Keratinocyte (primary cell): ENCODE results near the gene BCAS3. TPM values are rescaled to one million over a fixed set of nuclear protein-coding genes. Genes with fewer than 3 reads are reported as not detected.

Experiments used
- DNase-seq: peaks from one replicate; pipeline ENCODE4 v3.0.0-alpha.2; 2011; ENCODE audit warnings: low read depth, missing footprints, low spot score
- FAIRE-seq: peaks from 2 replicates; lab custom pipeline; 2011; peaks lifted over from hg19 to GRCh38; lab: Jason Lieb, UNC
- H2AFZ ChIP-seq: 2 replicates; pipeline ENCODE4 v1.6.0; 2012; ENCODE audit warnings: low read length, control low read depth, inconsistent platforms; ENCODE audit not compliant: control insufficient read depth
- H3K27ac ChIP-seq: 2 replicates; pipeline ENCODE4 v1.5.1; 2011; ENCODE audit warnings: low read length; ENCODE audit not compliant: control insufficient read depth, insufficient read depth
- H3K27me3 ChIP-seq: 3 replicates; pipeline ENCODE4 v1.6.0; 2011; ENCODE audit warnings: low read length; ENCODE audit not compliant: control insufficient read depth, insufficient read depth; ENCODE audit errors: extremely low read depth
- H3K36me3 ChIP-seq, 2 experiments: 2 replicates in 1 of 2; 3 replicates in 1 of 2; pipeline ENCODE4 v1.5.1; 2011; ENCODE audit warnings: low read length in 2 of 2, mild to moderate bottlenecking in 1 of 2; ENCODE audit not compliant: control insufficient read depth in 2 of 2, insufficient read depth in 2 of 2; ENCODE audit errors: extremely low read depth in 1 of 2
- H3K4me1 ChIP-seq: 3 replicates; pipeline ENCODE4 v1.5.1; 2011; ENCODE audit warnings: low read length; ENCODE audit not compliant: control insufficient read depth, insufficient read depth; ENCODE audit errors: extremely low read depth
- H3K4me2 ChIP-seq: 3 replicates; pipeline ENCODE4 v1.6.0; 2011; ENCODE audit warnings: low read depth, low read length; ENCODE audit not compliant: control insufficient read depth, insufficient read depth; ENCODE audit errors: extremely low read depth
- H3K4me3 ChIP-seq, 3 experiments: fragments of 200-600 bp in 1 of 3; sonication (generic) in 1 of 3; 2 replicates in 2 of 3; 3 replicates in 1 of 3; pipeline ENCODE4 v1.5.1; 2011 to 2016; ENCODE audit warnings: low read length in 3 of 3, mild to moderate bottlenecking in 3 of 3, control low read depth in 2 of 3, inconsistent platforms in 1 of 3, low read depth in 1 of 3, mixed read lengths in 1 of 3, mixed run types in 1 of 3, moderate library complexity in 1 of 3; ENCODE audit not compliant: control insufficient read depth in 2 of 3, insufficient read depth in 2 of 3; ENCODE audit errors: extremely low read depth in 1 of 3
- H3K79me2 ChIP-seq: 2 replicates; pipeline ENCODE4 v1.6.0; 2012; ENCODE audit warnings: low read length; ENCODE audit not compliant: control insufficient read depth, insufficient read depth
- H3K9ac ChIP-seq: 3 replicates; pipeline ENCODE4 v1.6.0; 2011; ENCODE audit warnings: low read length; ENCODE audit not compliant: control insufficient read depth, insufficient read depth; ENCODE audit errors: extremely low read depth
- H3K9me1 ChIP-seq: 3 replicates; pipeline ENCODE4 v1.6.0; 2011; ENCODE audit warnings: low read length; ENCODE audit not compliant: control insufficient read depth, insufficient read depth; ENCODE audit errors: extremely low read depth
- H3K9me3 ChIP-seq: 2 replicates; pipeline ENCODE4 v1.5.1; 2012; ENCODE audit warnings: low read depth, low read length; ENCODE audit not compliant: control insufficient read depth
- H4K20me1 ChIP-seq: 3 replicates; pipeline ENCODE4 v1.6.0; 2011; ENCODE audit warnings: low read length; ENCODE audit not compliant: control insufficient read depth, insufficient read depth; ENCODE audit errors: extremely low read depth
- CTCF ChIP-seq, 3 experiments: IDR thresholded peaks in 1 of 3; conservative IDR thresholded peaks in 1 of 3; optimal IDR thresholded peaks in 1 of 3; 2 replicates in 2 of 3; 3 replicates in 1 of 3; pipeline versions ENCODE3 to v1.5.1; 2011; ENCODE audit warnings: low read length in 3 of 3, mild to moderate bottlenecking in 3 of 3, moderate library complexity in 2 of 3, control low read depth in 1 of 3, inconsistent platforms in 1 of 3; ENCODE audit not compliant: insufficient read depth in 2 of 3; ENCODE audit errors: extremely low read depth in 1 of 3
- EZH2 ChIP-seq: IDR thresholded peaks from one replicate; pipeline ENCODE4 v1.6.1; 2012; ENCODE audit warnings: inconsistent platforms, mild to moderate bottlenecking, low read length, moderate library complexity
- dilution Hi-C: fragments of 300-500 bp; cut with MboI; formaldehyde crosslinking; loops from one replicate; pipeline ENCODE4 v1.7.0; 2020; ENCODE audit warnings: low sequenced_read_pairs; ENCODE audit not compliant: extremely low pct_ligation_motif_present
- polyA plus RNA-seq, 5 experiments: library from polyadenylated mRNA; depleted of rRNA in 3 of 5; stranded (reverse) in 3 of 5; stranded (forward) in 1 of 5; unstranded in 1 of 5; fragments of >200 nt; gene quantifications; 1 replicate in 1 of 5; 2 replicates in 3 of 5; 3 replicates in 1 of 5; pipeline versions ENCODE4 v1.2.1 to v1.2.3, GENCODE V29; 2011 to 2012; ENCODE audit warnings: missing spikeins in 2 of 5, low read depth in 1 of 5, low replicate concordance in 1 of 5

The BCAS3 gene
- polyA plus RNA-seq, 1 donor (not counting 4 experiments of a cell fraction or from before 2014, with no cell fraction given): 11.8 TPM

- FAIRE-seq: no peak
- Histone ChIP-seq H3K4me3 (no peak overlapping the region), H3K4me2 (no peak overlapping the region), H3K27me3 (no peaks in the 10 kb centered on the region), H4K20me1 (no peaks in the 10 kb centered on the region), H3K27ac (no peak overlapping the region), H3K9me1 (no peaks in the 10 kb centered on the region), H3K4me1 (no peaks in the 10 kb centered on the region), H2AFZ (no peak overlapping the region), H3K9me3 (no peaks in the 10 kb centered on the region), H3K36me3 (no peaks in the 10 kb centered on the region), H3K79me2 (no peaks in the 10 kb centered on the region), H3K9ac (no peak overlapping the region)
- dilution Hi-C loops: no loop called here
- TF ChIP-seq EZH2: no peak
- TF ChIP-seq CTCF (optimal IDR thresholded peaks at IDR 0.05 in 1 of 3, IDR thresholded peaks at IDR 0.05 in 1 of 3, conservative IDR thresholded peaks at IDR 0.05 in 1 of 3; ENCODE audit: extremely low read depth in 1 of 3, insufficient read depth in 2 of 3, low read length in 3 of 3): no peak
- no peak for DNase-seq
Observed at GRCh38 chr17:61325382-61326073, 647.9 kb downstream of the BCAS3 start.

DNA sequence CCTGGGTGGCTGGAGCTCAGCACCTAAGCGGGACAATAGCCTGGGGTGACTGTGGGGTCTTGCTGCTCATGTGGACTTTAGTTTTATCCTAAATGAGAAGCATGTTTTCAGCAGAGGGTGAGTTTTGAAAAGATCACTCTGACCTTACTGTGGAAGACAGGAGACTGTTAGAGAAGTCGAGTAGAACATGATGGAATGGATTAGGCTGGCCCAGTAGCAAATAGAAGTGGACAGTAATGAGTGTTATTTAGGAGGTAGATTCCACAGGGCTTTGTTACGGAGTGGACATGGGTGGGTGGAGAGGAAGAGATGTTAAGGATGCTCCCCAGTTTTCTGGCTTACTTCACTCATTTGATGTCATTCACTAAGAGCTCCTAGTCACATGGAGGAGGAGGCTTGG is 648.7 kb downstream of the BCAS3 start:
- Histone ChIP-seq H3K36me3 (no peaks in the 10 kb centered on the region), H3K9me1 (no peaks in the 10 kb centered on the region), H4K20me1 (no peaks in the 10 kb centered on the region), H3K4me3 (no peak overlapping the region), H2AFZ (no peak overlapping the region), H3K79me2 (no peaks in the 10 kb centered on the region), H3K4me2 (no peak overlapping the region), H3K27ac (no peak overlapping the region), H3K27me3 (no peaks in the 10 kb centered on the region), H3K9ac (no peak overlapping the region), H3K9me3 (no peaks in the 10 kb centered on the region), H3K4me1 (peaks cover under 1% of the 10 kb centered on the region)
- no peak for DNase-seq
- TF ChIP-seq CTCF (optimal IDR thresholded peaks at IDR 0.05 in 1 of 3, IDR thresholded peaks at IDR 0.05 in 1 of 3, conservative IDR thresholded peaks at IDR 0.05 in 1 of 3; ENCODE audit: extremely low read depth in 1 of 3, insufficient read depth in 2 of 3, low read length in 3 of 3) (no peak), EZH2 (no peak)
- FAIRE-seq: no peak
- dilution Hi-C loops: no loop called here
